Caco-2 (cell line): ENCODE results near the gene SPOCK1. TPM values are rescaled to one million over a fixed set of nuclear protein-coding genes. Genes with fewer than 3 reads are reported as not detected.

Experiments used
- BruUV-seq: library from RNA; stranded (reverse); fragments of 400-500 nt; replicated peaks from 2 replicates; lab custom pipeline; 2021; lab: Mats Ljungman, UMichigan
- CTCF ChIA-PET: fragments of 300-600 bp; sonication (Branson Sonifier 250); formaldehyde crosslinking; loops from one replicate; lab custom pipeline; 2022; ENCODE audit warnings: antibody characterized with exemption; lab: Charles Lee
- POLR2A ChIA-PET: fragments of 300-600 bp; sonication (Branson Sonifier 250); formaldehyde crosslinking; loops from one replicate; lab custom pipeline; 2022; ENCODE audit warnings: antibody characterized with exemption; lab: Charles Lee
- DNase-seq, 2 experiments: peaks; one replicate each; pipeline versions ENCODE4 v3.0.0 to v3.0.0-alpha.2; 2020 to 2022
- H3K27me3 ChIP-seq: replicated peaks from 2 replicates; pipeline ENCODE4 v1.6.0; 2011; ENCODE audit warnings: low read length; ENCODE audit not compliant: control insufficient read depth, insufficient read depth
- H3K36me3 ChIP-seq: 2 replicates; pipeline ENCODE4 v1.5.1; 2011; ENCODE audit warnings: low read length; ENCODE audit not compliant: control insufficient read depth, insufficient read depth
- H3K4me1 ChIP-seq: fragments of 250-450 bp; sonication (Bioruptor Pico); 2 replicates; pipeline ENCODE4 v1.5.1; 2020; ENCODE audit warnings: mild to moderate bottlenecking
- H3K4me3 ChIP-seq: 2 replicates; pipeline ENCODE4 v1.5.1; 2011; ENCODE audit warnings: low read depth, mild to moderate bottlenecking, control low read depth, low read length
- H3K9me3 ChIP-seq: fragments of 250-450 bp; sonication (Bioruptor Pico); 2 replicates; pipeline ENCODE4 v1.5.1; 2020; ENCODE audit warnings: mild to moderate bottlenecking, moderate library complexity
- H3K27ac Mint-ChIP-seq: one replicate; pipeline ENCODE4 v1.8.0; 2022; ENCODE audit warnings: mixed read lengths; ENCODE audit not compliant: unreplicated experiment
- H3K27me3 Mint-ChIP-seq: one replicate; pipeline ENCODE4 v1.8.0; 2022; ENCODE audit warnings: mixed read lengths; ENCODE audit not compliant: insufficient read depth, unreplicated experiment
- H3K36me3 Mint-ChIP-seq: one replicate; pipeline ENCODE4 v1.8.0; 2022; ENCODE audit warnings: mild to moderate bottlenecking, mixed read lengths; ENCODE audit not compliant: insufficient read depth, unreplicated experiment
- H3K4me1 Mint-ChIP-seq: one replicate; pipeline ENCODE4 v1.8.0; 2022; ENCODE audit warnings: low read depth, mixed read lengths; ENCODE audit not compliant: unreplicated experiment
- H3K4me3 Mint-ChIP-seq: one replicate; pipeline ENCODE4 v1.8.0; 2022; ENCODE audit warnings: mild to moderate bottlenecking, moderate library complexity, mixed read lengths; ENCODE audit not compliant: unreplicated experiment
- H3K9me3 Mint-ChIP-seq: one replicate; pipeline ENCODE4 v1.8.0; 2022; ENCODE audit warnings: mixed read lengths; ENCODE audit not compliant: unreplicated experiment
- intact Hi-C: fragments of 100-400 bp; cut with micrococcal nuclease; formaldehyde crosslinking; loops from one replicate; pipeline ENCODE4 v1.10.0; 2022; ENCODE audit not compliant: unreplicated experiment
- total RNA-seq: library from RNA; stranded (reverse); gene quantifications from 2 replicates; pipeline ENCODE4 v1.2.3, GENCODE V29; 2022
- TF ChIP-seq, protein P1 (sequence below), 2 experiments: fragments of 200-600 bp in 1 of 2; IDR thresholded peaks; 1 replicate in 1 of 2; 2 replicates in 1 of 2; pipeline versions ENCODE4 v1.5.1 to v1.8.0; 2011 to 2022; ENCODE audit warnings: antibody characterized with exemption in 1 of 2, control low read depth in 1 of 2, inconsistent platforms in 1 of 2, low read depth in 1 of 2, low read length in 1 of 2, mild to moderate bottlenecking in 1 of 2, moderate library complexity in 1 of 2; ENCODE audit not compliant: insufficient read depth in 1 of 2, severe bottlenecking in 1 of 2, unreplicated experiment in 1 of 2

Gene SPOCK1
- total RNA-seq, 1 experiment from 2014 or later: not detected

- ChIA-PET POLR2A (no interaction called here), CTCF (no interaction called here)
- no peaks in the 10 kb centered on the region for H3K4me1 Mint-ChIP-seq
- DNase-seq: no peak
- peaks cover 15% of the 10 kb centered on the region for H3K27me3 Mint-ChIP-seq
- Histone ChIP-seq H3K9me3 (no peaks in the 10 kb centered on the region), H3K4me1 (no peaks in the 10 kb centered on the region), H3K27me3 (no peaks in the 10 kb centered on the region), H3K36me3 (no peaks in the 10 kb centered on the region), H3K4me3 (no peak overlapping the region)
- no peaks in the 10 kb centered on the region for H3K36me3 Mint-ChIP-seq
- TF ChIP-seq, protein P1, sequence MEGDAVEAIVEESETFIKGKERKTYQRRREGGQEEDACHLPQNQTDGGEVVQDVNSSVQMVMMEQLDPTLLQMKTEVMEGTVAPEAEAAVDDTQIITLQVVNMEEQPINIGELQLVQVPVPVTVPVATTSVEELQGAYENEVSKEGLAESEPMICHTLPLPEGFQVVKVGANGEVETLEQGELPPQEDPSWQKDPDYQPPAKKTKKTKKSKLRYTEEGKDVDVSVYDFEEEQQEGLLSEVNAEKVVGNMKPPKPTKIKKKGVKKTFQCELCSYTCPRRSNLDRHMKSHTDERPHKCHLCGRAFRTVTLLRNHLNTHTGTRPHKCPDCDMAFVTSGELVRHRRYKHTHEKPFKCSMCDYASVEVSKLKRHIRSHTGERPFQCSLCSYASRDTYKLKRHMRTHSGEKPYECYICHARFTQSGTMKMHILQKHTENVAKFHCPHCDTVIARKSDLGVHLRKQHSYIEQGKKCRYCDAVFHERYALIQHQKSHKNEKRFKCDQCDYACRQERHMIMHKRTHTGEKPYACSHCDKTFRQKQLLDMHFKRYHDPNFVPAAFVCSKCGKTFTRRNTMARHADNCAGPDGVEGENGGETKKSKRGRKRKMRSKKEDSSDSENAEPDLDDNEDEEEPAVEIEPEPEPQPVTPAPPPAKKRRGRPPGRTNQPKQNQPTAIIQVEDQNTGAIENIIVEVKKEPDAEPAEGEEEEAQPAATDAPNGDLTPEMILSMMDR (IDR thresholded peaks at IDR 0.05; ENCODE audit: insufficient read depth in 1 of 2, low read depth in 1 of 2, low read length in 1 of 2, severe bottlenecking in 1 of 2, unreplicated experiment in 1 of 2): peak in 1 of 2 experiments; percentile 10
- intact Hi-C loops: no loop called here
- no TSS peak for BruUV-seq
- no peaks in the 10 kb centered on the region for H3K9me3 Mint-ChIP-seq
- no peak overlapping the region for H3K27ac Mint-ChIP-seq
- no peak overlapping the region for H3K4me3 Mint-ChIP-seq
These were observed 482.3 kb downstream of the SPOCK1 start for GRCh38 chr5:137016783-137017324.

DNA sequence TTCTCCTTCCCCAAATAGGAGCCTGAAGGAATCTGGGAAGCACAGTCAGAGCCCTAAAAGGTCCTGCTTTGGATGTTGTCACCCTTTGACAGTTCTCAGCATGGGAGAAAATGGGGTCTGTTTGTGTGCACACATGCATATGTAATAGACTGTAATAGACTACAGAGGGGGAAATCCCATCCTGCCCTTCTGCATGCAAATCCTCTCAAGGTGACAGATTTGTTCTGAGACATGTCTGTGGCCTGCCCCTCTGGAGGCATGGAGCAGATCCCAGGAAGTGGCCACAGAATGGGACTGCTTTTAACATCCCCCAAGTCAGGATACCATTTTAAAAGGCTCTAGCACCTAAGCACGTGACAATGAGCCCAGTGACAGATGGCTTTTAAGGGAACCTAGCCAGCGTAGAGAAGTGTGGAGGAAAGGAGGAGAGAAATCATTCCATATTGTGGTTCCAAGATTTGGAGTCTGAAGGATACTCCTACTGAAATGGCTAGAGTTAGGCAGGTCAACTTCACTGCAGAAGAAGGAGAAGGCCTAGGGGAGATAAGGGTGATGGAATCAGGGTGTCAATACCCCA lies 483.5 kb downstream of the SPOCK1 start:
- Mint-ChIP-seq H3K36me3 (no peaks in the 10 kb centered on the region), H3K4me3 (no peak overlapping the region), H3K27ac (no peak overlapping the region), H3K4me1 (no peaks in the 10 kb centered on the region), H3K27me3 (peaks cover 12% of the 10 kb centered on the region), H3K9me3 (no peaks in the 10 kb centered on the region)
- ChIA-PET POLR2A (no interaction called here), CTCF (no interaction called here)
- intact Hi-C loops: no loop called here
- no peaks in the 10 kb centered on the region for H3K9me3 ChIP-seq
- H3K36me3 ChIP-seq: no peaks in the 10 kb centered on the region
- no peak overlapping the region for H3K4me3 ChIP-seq
- no TSS peak for BruUV-seq
- TF ChIP-seq, protein P1 (IDR thresholded peaks at IDR 0.05; ENCODE audit: insufficient read depth in 1 of 2, low read depth in 1 of 2, low read length in 1 of 2, severe bottlenecking in 1 of 2, unreplicated experiment in 1 of 2): no peak
- no peak for DNase-seq
- H3K27me3 ChIP-seq: no peaks in the 10 kb centered on the region
- H3K4me1 ChIP-seq: no peaks in the 10 kb centered on the region

DNA sequence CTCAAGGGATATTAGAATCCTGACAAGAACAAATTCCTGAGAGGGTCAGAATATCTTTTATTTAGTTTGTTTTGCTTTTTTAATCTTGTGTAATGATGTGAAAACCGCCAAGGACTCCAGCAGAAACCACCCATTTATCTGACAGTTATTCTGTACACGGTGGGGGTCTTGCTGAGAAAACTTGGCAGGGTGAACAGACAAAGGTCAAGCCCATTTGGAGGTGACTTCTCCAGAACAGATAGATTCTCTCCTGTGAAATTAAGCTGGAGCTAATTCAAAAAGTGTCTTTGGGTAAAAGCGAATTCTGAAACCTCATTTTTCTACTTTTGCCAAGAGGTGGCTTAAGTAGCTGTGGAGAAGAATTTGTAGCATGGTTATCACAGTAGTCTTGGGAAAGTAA lies 484.4 kb downstream of the SPOCK1 start:
- DNase-seq: no peak
- CTCF ChIA-PET: no interaction called here
- BruUV-seq: no TSS peak
- TF ChIP-seq, protein P1 (IDR thresholded peaks at IDR 0.05; ENCODE audit: insufficient read depth in 1 of 2, low read depth in 1 of 2, low read length in 1 of 2, severe bottlenecking in 1 of 2, unreplicated experiment in 1 of 2): no peak
- no peak overlapping the region for H3K4me3 Mint-ChIP-seq
- H3K27ac Mint-ChIP-seq: no peak overlapping the region
- POLR2A ChIA-PET: no interaction called here
- no peaks in the 10 kb centered on the region for H3K9me3 Mint-ChIP-seq
- Histone ChIP-seq H3K4me1 (no peaks in the 10 kb centered on the region), H3K9me3 (no peaks in the 10 kb centered on the region), H3K27me3 (no peaks in the 10 kb centered on the region), H3K36me3 (no peaks in the 10 kb centered on the region), H3K4me3 (no peak overlapping the region)
- peaks cover 13% of the 10 kb centered on the region for H3K27me3 Mint-ChIP-seq
- no peaks in the 10 kb centered on the region for H3K4me1 Mint-ChIP-seq
- H3K36me3 Mint-ChIP-seq: no peaks in the 10 kb centered on the region
- intact Hi-C loops: no loop called here
